Neural progenitor cell (in vitro differentiated cells): ENCODE results near the gene KIAA2012. TPM values are rescaled to one million over a fixed set of nuclear protein-coding genes. Genes with fewer than 3 reads are reported as not detected.

Experiments
- DNase-seq: peaks from one replicate; pipeline ENCODE4 v3.0.0-alpha.2; 2016; ENCODE audit warnings: low spot score
- H2AFZ ChIP-seq: fragments of 200-600 bp; sonication (generic); replicated peaks from 2 replicates; pipeline ENCODE4 v1.6.1; 2016; ENCODE audit warnings: antibody characterized with exemption
- H3F3A ChIP-seq: fragments of 200-600 bp; sonication (generic); 2 replicates; pipeline ENCODE4 v1.6.1; 2016; ENCODE audit warnings: antibody characterized with exemption, low read depth
- H3K27ac ChIP-seq: fragments of 200-600 bp; sonication (generic); 2 replicates; pipeline ENCODE4 v1.5.1; 2016; ENCODE audit warnings: mild to moderate bottlenecking
- H3K27me3 ChIP-seq: fragments of 200-600 bp; sonication (generic); 2 replicates; pipeline ENCODE4 v1.6.1; 2016; ENCODE audit warnings: mild to moderate bottlenecking, moderate library complexity
- H3K36me3 ChIP-seq: fragments of 200-600 bp; sonication (generic); 2 replicates; pipeline ENCODE4 v1.5.1; 2016
- H3K4me1 ChIP-seq: fragments of 200-600 bp; sonication (generic); 2 replicates; pipeline ENCODE4 v1.6.1; 2016; ENCODE audit warnings: mixed run types
- H3K4me2 ChIP-seq: fragments of 200-600 bp; sonication (generic); 2 replicates; pipeline ENCODE4 v1.6.1; 2016
- H3K4me3 ChIP-seq: fragments of 200-600 bp; sonication (generic); 2 replicates; pipeline ENCODE4 v1.5.1; 2016
- H3K79me2 ChIP-seq: fragments of 200-600 bp; sonication (generic); 2 replicates; pipeline ENCODE4 v1.6.1; 2016; ENCODE audit warnings: low read depth
- H3K9ac ChIP-seq: fragments of 200-600 bp; sonication (generic); 2 replicates; pipeline ENCODE4 v1.6.1; 2016
- H3K9me3 ChIP-seq: fragments of 200-600 bp; sonication (generic); 2 replicates; pipeline ENCODE4 v1.5.1; 2016; ENCODE audit warnings: low read depth
- H4K20me1 ChIP-seq: fragments of 200-600 bp; sonication (generic); 2 replicates; pipeline ENCODE4 v1.6.1; 2016; ENCODE audit warnings: low read depth
- H3K27ac Mint-ChIP-seq: 3 replicates; pipeline ENCODE4 v1.8.0; 2021; ENCODE audit warnings: mixed read lengths
- H3K27me3 Mint-ChIP-seq: 2 replicates; pipeline ENCODE4 v1.8.0; 2022; ENCODE audit warnings: low read depth, mild to moderate bottlenecking, inconsistent platforms, moderate library complexity, mixed read lengths; ENCODE audit not compliant: insufficient read depth
- H3K36me3 Mint-ChIP-seq: 3 replicates; pipeline ENCODE4 v1.8.0; 2021; ENCODE audit warnings: mixed read lengths
- H3K4me1 Mint-ChIP-seq: 3 replicates; pipeline ENCODE4 v1.8.0; 2021; ENCODE audit warnings: mixed read lengths
- H3K4me3 Mint-ChIP-seq: 3 replicates; pipeline ENCODE4 v1.8.0; 2021; ENCODE audit warnings: mild to moderate bottlenecking, moderate library complexity, mixed read lengths
- H3K9me3 Mint-ChIP-seq: 3 replicates; pipeline ENCODE4 v1.8.0; 2020; ENCODE audit warnings: mixed read lengths
- EZH2 ChIP-seq: fragments of 200-600 bp; sonication (generic); IDR thresholded peaks from 2 replicates; pipeline ENCODE4 v1.6.1; 2017; ENCODE audit warnings: antibody characterized with exemption, mild to moderate bottlenecking, moderate library complexity
- EZH2phosphoT487 ChIP-seq: fragments of 200-600 bp; sonication (generic); IDR thresholded peaks from 2 replicates; pipeline ENCODE4 v1.6.1; 2017; ENCODE audit warnings: antibody characterized with exemption
- total RNA-seq: library from RNA; depleted of rRNA; stranded (reverse); fragments of >200 nt; gene quantifications from 2 replicates; pipeline ENCODE4 v1.2.3, GENCODE V29; 2015; ENCODE audit warnings: low replicate concordance
- TF ChIP-seq, protein P1 (sequence below): fragments of 200-600 bp; sonication (generic); IDR thresholded peaks from 2 replicates; pipeline ENCODE4 v1.5.1; 2017; ENCODE audit warnings: antibody characterized with exemption, mild to moderate bottlenecking

The KIAA2012 gene
- total RNA-seq, 1 donor from 2014 or later = not detected

- Histone ChIP-seq H4K20me1 (no peaks in the 10 kb centered on the region), H3K27ac (no peak overlapping the region), H3K4me2 (no peak overlapping the region), H3K27me3 (no peaks in the 10 kb centered on the region), H3F3A (peaks cover 5% of the 10 kb centered on the region), H3K9ac (no peak overlapping the region), H3K4me1 (no peaks in the 10 kb centered on the region), H3K4me3 (no peak overlapping the region), H2AFZ (no peak overlapping the region), H3K79me2 (no peaks in the 10 kb centered on the region), H3K36me3 (no peaks in the 10 kb centered on the region), H3K9me3 (no peaks in the 10 kb centered on the region)
- TF ChIP-seq, protein P1, sequence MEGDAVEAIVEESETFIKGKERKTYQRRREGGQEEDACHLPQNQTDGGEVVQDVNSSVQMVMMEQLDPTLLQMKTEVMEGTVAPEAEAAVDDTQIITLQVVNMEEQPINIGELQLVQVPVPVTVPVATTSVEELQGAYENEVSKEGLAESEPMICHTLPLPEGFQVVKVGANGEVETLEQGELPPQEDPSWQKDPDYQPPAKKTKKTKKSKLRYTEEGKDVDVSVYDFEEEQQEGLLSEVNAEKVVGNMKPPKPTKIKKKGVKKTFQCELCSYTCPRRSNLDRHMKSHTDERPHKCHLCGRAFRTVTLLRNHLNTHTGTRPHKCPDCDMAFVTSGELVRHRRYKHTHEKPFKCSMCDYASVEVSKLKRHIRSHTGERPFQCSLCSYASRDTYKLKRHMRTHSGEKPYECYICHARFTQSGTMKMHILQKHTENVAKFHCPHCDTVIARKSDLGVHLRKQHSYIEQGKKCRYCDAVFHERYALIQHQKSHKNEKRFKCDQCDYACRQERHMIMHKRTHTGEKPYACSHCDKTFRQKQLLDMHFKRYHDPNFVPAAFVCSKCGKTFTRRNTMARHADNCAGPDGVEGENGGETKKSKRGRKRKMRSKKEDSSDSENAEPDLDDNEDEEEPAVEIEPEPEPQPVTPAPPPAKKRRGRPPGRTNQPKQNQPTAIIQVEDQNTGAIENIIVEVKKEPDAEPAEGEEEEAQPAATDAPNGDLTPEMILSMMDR = no peak
- no peak for TF ChIP-seq EZH2
- TF ChIP-seq EZH2phosphoT487 = no peak
- Mint-ChIP-seq H3K4me3 (no peak overlapping the region), H3K4me1 (peaks cover 6% of the 10 kb centered on the region), H3K27me3 (peaks cover 4% of the 10 kb centered on the region), H3K36me3 (no peaks in the 10 kb centered on the region), H3K9me3 (no peaks in the 10 kb centered on the region), H3K27ac (no peak overlapping the region)
- no peak for DNase-seq
Measured at GRCh38 chr2:202194418-202194817, 121.4 kb downstream of the KIAA2012 start.

- peaks cover 7% of the 10 kb centered on the region for H3K27me3 Mint-ChIP-seq
- TF ChIP-seq, protein P1 = no peak
- TF ChIP-seq EZH2phosphoT487 (no peak), EZH2 (no peak)
- H3K4me3 Mint-ChIP-seq = no peak overlapping the region
- H3K9me3 ChIP-seq = no peaks in the 10 kb centered on the region
- H3K27me3 ChIP-seq = no peaks in the 10 kb centered on the region
- H3K4me1 ChIP-seq = no peaks in the 10 kb centered on the region
- no peak overlapping the region for H2AFZ ChIP-seq
- H3K36me3 Mint-ChIP-seq = peaks cover 2% of the 10 kb centered on the region
- no peak overlapping the region for H3K27ac Mint-ChIP-seq
- H3F3A ChIP-seq = peaks cover 5% of the 10 kb centered on the region
- no peak overlapping the region for H3K4me3 ChIP-seq
- no peaks in the 10 kb centered on the region for H4K20me1 ChIP-seq
- no peak overlapping the region for H3K27ac ChIP-seq
- H3K9me3 Mint-ChIP-seq = no peaks in the 10 kb centered on the region
- no peaks in the 10 kb centered on the region for H3K36me3 ChIP-seq
- no peak overlapping the region for H3K9ac ChIP-seq
- DNase-seq = no peak
- H3K4me2 ChIP-seq = no peak overlapping the region
- H3K4me1 Mint-ChIP-seq = peaks cover 6% of the 10 kb centered on the region
- H3K79me2 ChIP-seq = no peaks in the 10 kb centered on the region
Measured at GRCh38 chr2:202196727-202197126, 123.7 kb downstream of the KIAA2012 start.

GRCh38 chr2:202201220-202202160 lies 128.4 kb downstream of the KIAA2012 start:
- no peaks in the 10 kb centered on the region for H3K79me2 ChIP-seq
- Mint-ChIP-seq H3K27ac (no peak overlapping the region), H3K4me1 (no peaks in the 10 kb centered on the region), H3K4me3 (no peak overlapping the region), H3K27me3 (peaks cover 3% of the 10 kb centered on the region), H3K9me3 (no peaks in the 10 kb centered on the region), H3K36me3 (peaks cover 11% of the 10 kb centered on the region)
- peaks cover 6% of the 10 kb centered on the region for H3K36me3 ChIP-seq
- no peak overlapping the region for H3K4me3 ChIP-seq
- no peaks in the 10 kb centered on the region for H3K4me1 ChIP-seq
- H3K4me2 ChIP-seq = no peak overlapping the region
- peaks cover 6% of the 10 kb centered on the region for H3F3A ChIP-seq
- H2AFZ ChIP-seq = no peak overlapping the region
- no peak overlapping the region for H3K27ac ChIP-seq
- no peak overlapping the region for H3K9ac ChIP-seq
- H3K9me3 ChIP-seq = no peaks in the 10 kb centered on the region
- TF ChIP-seq EZH2phosphoT487 = no peak
- TF ChIP-seq, protein P1 = no peak
- no peak for TF ChIP-seq EZH2
- H4K20me1 ChIP-seq = no peaks in the 10 kb centered on the region
- no peak for DNase-seq
- no peaks in the 10 kb centered on the region for H3K27me3 ChIP-seq
